DOHH2 (cell line): ENCODE results near the gene WNT3A.

Source experiments
- H3F3A ChIP-seq: fragments of 200-600 bp; sonication (generic), shearing (Covaris generic); 2 replicates; pipeline ENCODE4 v1.6.0; 2016; ENCODE audit warnings: antibody characterized with exemption, mild to moderate bottlenecking; ENCODE audit not compliant: control insufficient read depth, insufficient read depth
- H3K27ac ChIP-seq: fragments of 200-600 bp; sonication (generic); 2 replicates; pipeline ENCODE4 v1.5.1; 2014; ENCODE audit warnings: low read depth, mild to moderate bottlenecking, low read length, moderate library complexity
- H3K27me3 ChIP-seq: fragments of 200-600 bp; sonication (generic); 2 replicates; pipeline ENCODE4 v1.6.1; 2014; ENCODE audit warnings: mild to moderate bottlenecking, low read length, mixed read lengths; ENCODE audit not compliant: control insufficient read depth
- H3K36me3 ChIP-seq: fragments of 200-600 bp; sonication (generic); 2 replicates; pipeline ENCODE4 v1.6.1; 2014; ENCODE audit warnings: mild to moderate bottlenecking, low read length, moderate library complexity, mixed read lengths; ENCODE audit not compliant: control insufficient read depth
- H3K4me1 ChIP-seq: fragments of 200-600 bp; sonication (generic); 2 replicates; pipeline ENCODE4 v1.6.1; 2014; ENCODE audit warnings: mild to moderate bottlenecking, low read length, mixed read lengths; ENCODE audit not compliant: control insufficient read depth
- H3K4me2 ChIP-seq: fragments of 200-600 bp; sonication (generic); 2 replicates; pipeline ENCODE4 v1.6.0; 2014; ENCODE audit warnings: mild to moderate bottlenecking, low read length, moderate library complexity
- H3K4me3 ChIP-seq: fragments of 200-600 bp; sonication (generic); 2 replicates; pipeline ENCODE4 v1.5.1; 2014; ENCODE audit warnings: mild to moderate bottlenecking, low read length, mixed read lengths
- H3K79me2 ChIP-seq: fragments of 200-600 bp; sonication (generic); 2 replicates; pipeline ENCODE4 v1.6.1; 2014; ENCODE audit warnings: mild to moderate bottlenecking, low read length, mixed read lengths; ENCODE audit not compliant: control insufficient read depth
- H3K9me2 ChIP-seq: fragments of 200-600 bp; sonication (generic); replicated peaks from 2 replicates; pipeline ENCODE4 v1.6.1; 2014; ENCODE audit warnings: mild to moderate bottlenecking, low read length, mixed read lengths; ENCODE audit not compliant: control insufficient read depth
- H3K9me3 ChIP-seq: fragments of 200-600 bp; sonication (generic); 2 replicates; pipeline ENCODE4 v1.6.1; 2014; ENCODE audit warnings: antibody characterized with exemption, low read length, mixed read lengths; ENCODE audit not compliant: control insufficient read depth, insufficient read depth
- H4K20me1 ChIP-seq: fragments of 200-600 bp; sonication (generic); 2 replicates; pipeline ENCODE4 v1.6.0; 2014; ENCODE audit warnings: low read depth, mild to moderate bottlenecking, antibody characterized with exemption, low read length, moderate library complexity; ENCODE audit not compliant: control insufficient read depth, insufficient read depth
- EZH2phosphoT487 ChIP-seq: fragments of 200-600 bp; sonication (generic); IDR thresholded peaks from 2 replicates; pipeline ENCODE4 v1.6.1; 2017; ENCODE audit warnings: borderline replicate concordance, mild to moderate bottlenecking, antibody characterized with exemption, low read length, moderate library complexity, mixed read lengths
- TF ChIP-seq, protein P1 (sequence below): fragments of 200-600 bp; sonication (generic); IDR thresholded peaks from one replicate; pipeline ENCODE4 v1.5.1; 2014; ENCODE audit warnings: antibody characterized with exemption, mild to moderate bottlenecking, low read depth, low read length; ENCODE audit not compliant: poor library complexity, severe bottlenecking

WNT3A gene

DNA sequence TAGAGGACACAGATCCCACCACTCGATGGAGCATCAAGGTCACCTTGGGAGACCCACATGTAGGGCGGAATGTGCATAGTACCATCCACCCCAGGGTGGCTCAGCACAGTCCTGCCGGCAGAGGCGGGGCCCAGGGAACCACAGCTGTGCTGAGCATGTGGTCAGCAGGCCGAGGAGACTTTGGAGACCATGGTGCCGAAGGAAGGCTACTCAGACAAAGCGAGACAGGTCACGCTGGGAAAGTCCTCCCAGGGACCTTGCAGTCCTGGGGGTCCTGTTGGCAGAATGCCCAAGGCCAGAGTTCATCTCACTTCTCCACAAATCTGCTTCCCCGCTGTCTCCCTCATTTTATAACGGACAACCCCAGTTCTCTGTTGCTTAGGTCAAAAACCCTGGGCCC lies 22.5 kb downstream of the WNT3A start:
- Histone ChIP-seq H3K9me3 (no peaks in the 10 kb centered on the region), H3K4me2 (no peak overlapping the region), H3K79me2 (no peaks in the 10 kb centered on the region), H3K9me2 (no peaks in the 10 kb centered on the region), H3K36me3 (no peaks in the 10 kb centered on the region), H3K27ac (no peak overlapping the region), H3K4me1 (no peaks in the 10 kb centered on the region), H3K4me3 (no peak overlapping the region), H4K20me1 (no peaks in the 10 kb centered on the region), H3F3A (no peaks in the 10 kb centered on the region), H3K27me3 (no peaks in the 10 kb centered on the region; the same call in 1 of the 2 replicates)
- no peak for TF ChIP-seq EZH2phosphoT487
- TF ChIP-seq, protein P1, sequence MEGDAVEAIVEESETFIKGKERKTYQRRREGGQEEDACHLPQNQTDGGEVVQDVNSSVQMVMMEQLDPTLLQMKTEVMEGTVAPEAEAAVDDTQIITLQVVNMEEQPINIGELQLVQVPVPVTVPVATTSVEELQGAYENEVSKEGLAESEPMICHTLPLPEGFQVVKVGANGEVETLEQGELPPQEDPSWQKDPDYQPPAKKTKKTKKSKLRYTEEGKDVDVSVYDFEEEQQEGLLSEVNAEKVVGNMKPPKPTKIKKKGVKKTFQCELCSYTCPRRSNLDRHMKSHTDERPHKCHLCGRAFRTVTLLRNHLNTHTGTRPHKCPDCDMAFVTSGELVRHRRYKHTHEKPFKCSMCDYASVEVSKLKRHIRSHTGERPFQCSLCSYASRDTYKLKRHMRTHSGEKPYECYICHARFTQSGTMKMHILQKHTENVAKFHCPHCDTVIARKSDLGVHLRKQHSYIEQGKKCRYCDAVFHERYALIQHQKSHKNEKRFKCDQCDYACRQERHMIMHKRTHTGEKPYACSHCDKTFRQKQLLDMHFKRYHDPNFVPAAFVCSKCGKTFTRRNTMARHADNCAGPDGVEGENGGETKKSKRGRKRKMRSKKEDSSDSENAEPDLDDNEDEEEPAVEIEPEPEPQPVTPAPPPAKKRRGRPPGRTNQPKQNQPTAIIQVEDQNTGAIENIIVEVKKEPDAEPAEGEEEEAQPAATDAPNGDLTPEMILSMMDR = no peak

DNA sequence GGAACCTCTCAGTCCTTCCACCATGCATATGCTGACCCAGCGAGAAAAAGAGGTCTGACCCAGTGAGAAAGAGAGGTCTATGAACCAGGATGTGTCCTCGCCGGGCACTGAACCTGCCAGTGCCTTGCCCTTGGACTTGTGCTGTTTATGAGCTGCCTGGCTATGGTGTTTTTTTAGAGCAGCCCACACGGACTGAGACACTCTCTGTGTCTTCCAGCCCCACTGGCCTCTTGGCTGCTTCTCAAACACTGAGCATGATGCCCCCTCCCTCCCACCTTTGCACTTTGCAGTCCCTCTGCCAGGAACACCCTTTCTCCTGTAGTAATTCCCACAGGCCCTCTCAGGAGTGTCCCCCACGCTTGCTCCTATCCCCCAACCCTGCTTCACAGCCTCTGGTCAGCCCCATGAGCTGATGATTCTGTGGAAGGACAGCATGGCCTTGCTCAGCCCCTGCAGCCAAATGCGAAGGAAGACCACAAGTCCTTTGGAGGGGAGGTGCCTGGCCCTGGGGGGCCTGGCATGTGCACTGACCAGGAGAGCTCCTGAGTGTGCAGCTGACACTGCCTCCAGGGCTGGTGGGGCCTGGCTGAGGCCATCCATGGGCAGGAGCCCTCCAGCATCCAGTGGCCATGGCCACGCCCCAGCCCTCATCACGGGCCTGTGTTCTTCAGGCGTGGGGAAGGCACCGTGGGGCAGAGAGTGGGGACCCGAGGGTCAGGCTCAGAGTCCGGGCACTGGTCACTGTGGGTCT lies 23.8 kb downstream of the WNT3A start:
- H3K79me2 ChIP-seq = no peaks in the 10 kb centered on the region
- TF ChIP-seq EZH2phosphoT487 = no peak
- TF ChIP-seq, protein P1 = no peak
- no peaks in the 10 kb centered on the region for H3K4me1 ChIP-seq
- H3K4me2 ChIP-seq = no peak overlapping the region
- H4K20me1 ChIP-seq = no peaks in the 10 kb centered on the region
- H3K9me2 ChIP-seq = no peaks in the 10 kb centered on the region
- no peaks in the 10 kb centered on the region for H3K36me3 ChIP-seq
- H3K27ac ChIP-seq = no peak overlapping the region
- no peaks in the 10 kb centered on the region; the same call in 1 of the 2 replicates for H3K27me3 ChIP-seq
- H3K9me3 ChIP-seq = no peaks in the 10 kb centered on the region
- no peaks in the 10 kb centered on the region for H3F3A ChIP-seq
- no peak overlapping the region for H3K4me3 ChIP-seq

DNA sequence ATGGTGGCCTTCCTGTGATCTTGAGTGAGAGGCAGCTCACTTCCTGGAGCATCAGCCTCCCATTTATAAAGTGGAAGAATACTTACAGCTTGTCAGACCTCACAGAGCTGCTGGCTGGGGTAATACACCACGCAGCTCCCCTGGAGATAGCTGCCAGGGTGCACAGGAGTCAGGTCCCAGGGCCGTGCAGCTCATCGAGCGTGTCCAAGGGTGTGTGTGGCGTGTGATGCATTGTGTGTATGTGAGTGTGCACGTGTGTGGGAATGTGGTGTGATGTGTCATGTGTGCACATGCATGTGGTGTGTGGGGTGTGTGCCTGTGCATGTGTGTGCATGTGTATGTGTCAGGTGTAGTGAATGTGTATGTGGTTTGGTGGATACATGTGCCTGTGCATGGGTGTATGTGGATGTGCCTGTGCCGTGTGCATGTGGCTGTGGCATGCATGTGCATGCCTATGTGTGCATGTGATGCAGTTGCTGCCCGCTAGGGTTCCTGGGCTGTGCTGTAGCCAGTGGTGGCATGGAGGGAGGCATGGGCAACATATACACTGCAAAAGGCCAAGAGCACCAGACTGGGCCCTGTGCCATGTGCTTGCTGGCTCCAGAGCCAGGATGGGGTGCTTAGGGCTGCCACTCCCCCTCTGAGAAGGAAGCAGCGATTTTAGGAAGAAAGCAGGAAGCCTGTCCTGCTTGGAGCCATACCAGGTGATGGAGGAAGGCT lies 24.6 kb downstream of the WNT3A start:
- H4K20me1 ChIP-seq = no peaks in the 10 kb centered on the region
- H3K27ac ChIP-seq = no peak overlapping the region
- H3F3A ChIP-seq = no peaks in the 10 kb centered on the region
- no peak overlapping the region for H3K4me2 ChIP-seq
- H3K4me1 ChIP-seq = no peaks in the 10 kb centered on the region
- H3K79me2 ChIP-seq = no peaks in the 10 kb centered on the region
- H3K4me3 ChIP-seq = no peak overlapping the region
- TF ChIP-seq EZH2phosphoT487 = no peak
- TF ChIP-seq, protein P1 = no peak
- H3K9me2 ChIP-seq = no peaks in the 10 kb centered on the region
- H3K9me3 ChIP-seq = no peaks in the 10 kb centered on the region
- H3K27me3 ChIP-seq = no peaks in the 10 kb centered on the region; the same call in 1 of the 2 replicates
- no peaks in the 10 kb centered on the region for H3K36me3 ChIP-seq
